Measurements from ENCODE around the gene SMIM22.

SMIM22 gene

GRCh38 chr16:4828567-4829321 lies 33.6 kb downstream of the SMIM22 start:
- DNase-seq, result no peak

DNA sequence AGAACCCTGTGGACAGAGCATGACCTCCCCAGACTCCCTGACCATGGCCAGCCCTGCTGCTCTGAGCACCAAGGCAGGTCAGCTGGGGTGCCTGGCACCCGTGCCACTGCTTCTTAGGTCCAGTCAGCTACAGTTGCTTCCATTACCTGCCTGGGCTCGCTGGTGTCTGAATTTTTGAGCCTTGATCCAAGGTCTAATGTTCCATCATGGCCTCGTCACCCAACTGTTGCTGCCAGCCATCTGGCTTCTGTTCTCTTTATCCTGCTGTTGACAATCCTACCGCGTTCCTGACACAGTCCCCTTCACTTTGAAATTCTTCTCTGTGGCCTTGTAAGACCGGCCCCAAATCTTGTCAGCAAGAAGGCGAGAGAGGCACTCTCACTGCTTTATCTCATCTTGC lies 35.2 kb downstream of the SMIM22 start:
- DNase-seq, result no peak

GRCh38 chr16:4831616-4832015 lies 36.4 kb downstream of the SMIM22 start:
- no peak for DNase-seq

- no peak for DNase-seq
Observed at GRCh38 chr16:4832698-4833343, 37.7 kb downstream of the SMIM22 start.

GRCh38 chr16:4833584-4833983 lies 38.4 kb downstream of the SMIM22 start:
- no peak for DNase-seq

- no peak for DNase-seq
Observed at GRCh38 chr16:4836727-4837126, 41.6 kb downstream of the SMIM22 start.

DNA sequence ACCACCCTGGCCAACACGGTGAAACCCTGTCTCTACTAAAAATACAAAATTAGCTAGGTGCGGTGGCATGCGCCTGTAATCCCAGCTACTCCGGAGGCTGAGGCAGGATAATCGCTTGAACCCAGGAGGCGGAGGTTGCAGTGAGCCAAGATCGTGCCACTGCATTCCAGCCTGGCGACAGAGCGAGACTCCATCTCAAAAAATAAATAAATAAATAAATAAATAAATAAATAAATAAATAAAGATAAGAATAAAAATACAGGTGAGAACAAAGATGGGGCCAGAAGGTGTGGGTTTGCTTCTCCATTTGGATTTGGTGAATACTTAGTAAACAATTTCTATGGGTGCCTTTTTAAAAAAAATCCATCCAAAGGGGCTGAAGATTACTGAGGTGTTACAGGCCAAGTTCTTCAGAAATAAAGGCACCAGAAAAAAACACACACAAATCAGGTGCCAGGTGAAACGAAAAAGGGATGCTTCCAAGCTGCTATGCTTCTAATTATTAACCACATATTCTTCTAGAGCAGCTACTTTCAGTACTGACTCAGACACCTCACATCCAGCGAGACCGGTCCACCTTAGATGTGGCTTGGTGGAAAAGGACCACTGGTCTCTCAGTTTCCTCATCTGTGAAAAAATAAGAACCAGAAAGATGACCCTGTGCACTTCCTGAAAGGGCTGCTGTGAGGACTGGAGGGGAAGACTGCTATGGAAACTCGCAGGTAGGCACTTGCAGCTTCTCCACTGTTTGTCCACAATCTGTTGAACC lies 42.7 kb downstream of the SMIM22 start:
- no peak for DNase-seq

GRCh38 chr16:4839942-4840341 lies 44.8 kb downstream of the SMIM22 start:
- no peak for DNase-seq

- no peak for DNase-seq
Observed at GRCh38 chr16:4840984-4841383, 45.8 kb downstream of the SMIM22 start.

Data from NCI-H1436 treated with DMSO at 0.1 percent for 48 hours (cell line).